Suprapubic skin (tissue), 4 donors: ENCODE data around the gene U2SURP. TPM values are rescaled to one million over a fixed set of nuclear protein-coding genes. Genes with fewer than 3 reads are reported as not detected.

Source experiments
- DNase-seq, 2 donors: peaks; one replicate each; pipeline ENCODE4 v3.0.0-alpha.2; 2019; ENCODE audit warnings: low spot score in 2 of 2
- H3K27ac ChIP-seq: fragments of 200-600 bp; sonication (generic); one replicate; pipeline ENCODE4 v1.5.1; 2019
- H3K27me3 ChIP-seq: fragments of 200-600 bp; sonication (generic); one replicate; pipeline ENCODE4 v1.5.1; 2019
- H3K36me3 ChIP-seq: fragments of 200-600 bp; sonication (generic); one replicate; pipeline ENCODE4 v1.5.1; 2019
- H3K4me1 ChIP-seq: fragments of 200-600 bp; sonication (generic); one replicate; pipeline ENCODE4 v1.5.1; 2019
- H3K4me3 ChIP-seq: fragments of 200-600 bp; sonication (generic); one replicate; pipeline ENCODE4 v1.5.1; 2019; ENCODE audit warnings: mild to moderate bottlenecking
- H3K9me3 ChIP-seq: fragments of 200-600 bp; sonication (generic); one replicate; pipeline ENCODE4 v1.5.1; 2019
- EP300 ChIP-seq: sonication (generic); formaldehyde crosslinking; IDR thresholded peaks from one replicate; pipeline ENCODE4 v1.6.1; 2017; ENCODE audit warnings: antibody characterized with exemption
- POLR2A ChIP-seq, 2 donors: fragments of 450-650 bp; IDR thresholded peaks; one replicate each; pipeline ENCODE4 v1.6.1; 2017; ENCODE audit warnings: antibody characterized with exemption in 2 of 2, mild to moderate bottlenecking in 2 of 2, moderate library complexity in 2 of 2
- POLR2AphosphoS5 ChIP-seq, 3 donors: sonication (generic); formaldehyde crosslinking; IDR thresholded peaks; one replicate each; pipeline ENCODE4 v1.6.1; 2017; ENCODE audit warnings: antibody characterized with exemption in 3 of 3
- WGBS: methylation state at CpG from one replicate; pipeline ENCODE4 v1.1.5; 2018; 5-methylcytosine and 5-hydroxymethylcytosine counted together
- total RNA-seq, 4 donors: library from RNA; depleted of rRNA; stranded (reverse); fragments of >200 nt; gene quantifications; one replicate each; pipeline ENCODE4 v1.1.0, GENCODE V29; 2016
- TF ChIP-seq, protein P1 (sequence below), 2 donors: fragments of 200-600 bp in 1 of 2; fragments of 450-650 bp in 1 of 2; sonication (generic) in 1 of 2; IDR thresholded peaks; one replicate each; pipeline ENCODE4 v1.5.1; 2016 to 2019; ENCODE audit warnings: antibody characterized with exemption in 2 of 2, mild to moderate bottlenecking in 1 of 2, moderate library complexity in 1 of 2

U2SURP gene
- total RNA-seq, 4 donors from 2014 or later: 51.4 to 175 (median 62.1) TPM

DNA sequence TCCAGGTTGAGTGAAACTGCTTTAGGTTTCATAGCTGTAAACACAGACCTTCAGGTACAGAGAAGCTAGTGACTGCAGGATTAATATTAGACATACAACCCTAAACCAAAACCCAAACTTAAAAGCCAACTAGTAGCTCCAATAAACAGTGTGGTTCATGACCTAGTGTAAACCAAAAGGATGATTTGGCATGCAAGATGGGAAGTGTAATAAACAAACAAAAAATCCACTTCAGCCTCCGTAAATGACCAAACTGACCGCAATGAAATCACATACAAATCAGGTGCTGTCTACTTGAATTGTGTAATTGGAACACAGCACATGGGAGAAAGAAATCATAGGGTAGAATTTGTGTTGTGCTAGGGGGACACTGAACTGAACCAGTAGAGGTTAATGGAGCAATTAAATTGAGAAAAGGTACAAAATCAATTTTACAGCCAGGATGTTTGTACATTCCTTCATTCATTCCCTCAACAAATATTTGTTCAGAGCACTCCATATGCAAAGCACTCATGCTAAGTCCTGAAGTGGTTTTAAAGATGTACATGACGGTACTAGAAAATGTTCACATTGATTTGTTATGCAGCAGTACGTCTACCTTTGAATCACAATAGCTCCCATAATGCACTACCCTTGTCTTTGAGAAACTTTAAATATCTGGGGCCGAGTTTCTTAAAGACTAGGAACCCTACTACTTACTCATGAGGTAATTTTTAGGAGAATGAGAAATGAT is 96.8 kb downstream of the U2SURP start:
- Histone ChIP-seq H3K27me3 (no peaks in the 10 kb centered on the region), H3K4me3 (no peak overlapping the region), H3K4me1 (peaks cover 8% of the 10 kb centered on the region), H3K27ac (no peak overlapping the region), H3K9me3 (no peaks in the 10 kb centered on the region), H3K36me3 (no peaks in the 10 kb centered on the region)
- no peak for DNase-seq
- 88% methylated on average over 5 of the region's 5 CpGs for WGBS
- TF ChIP-seq, protein P1, sequence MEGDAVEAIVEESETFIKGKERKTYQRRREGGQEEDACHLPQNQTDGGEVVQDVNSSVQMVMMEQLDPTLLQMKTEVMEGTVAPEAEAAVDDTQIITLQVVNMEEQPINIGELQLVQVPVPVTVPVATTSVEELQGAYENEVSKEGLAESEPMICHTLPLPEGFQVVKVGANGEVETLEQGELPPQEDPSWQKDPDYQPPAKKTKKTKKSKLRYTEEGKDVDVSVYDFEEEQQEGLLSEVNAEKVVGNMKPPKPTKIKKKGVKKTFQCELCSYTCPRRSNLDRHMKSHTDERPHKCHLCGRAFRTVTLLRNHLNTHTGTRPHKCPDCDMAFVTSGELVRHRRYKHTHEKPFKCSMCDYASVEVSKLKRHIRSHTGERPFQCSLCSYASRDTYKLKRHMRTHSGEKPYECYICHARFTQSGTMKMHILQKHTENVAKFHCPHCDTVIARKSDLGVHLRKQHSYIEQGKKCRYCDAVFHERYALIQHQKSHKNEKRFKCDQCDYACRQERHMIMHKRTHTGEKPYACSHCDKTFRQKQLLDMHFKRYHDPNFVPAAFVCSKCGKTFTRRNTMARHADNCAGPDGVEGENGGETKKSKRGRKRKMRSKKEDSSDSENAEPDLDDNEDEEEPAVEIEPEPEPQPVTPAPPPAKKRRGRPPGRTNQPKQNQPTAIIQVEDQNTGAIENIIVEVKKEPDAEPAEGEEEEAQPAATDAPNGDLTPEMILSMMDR (IDR thresholded peaks at IDR 0.05): no peak
- TF ChIP-seq POLR2AphosphoS5 (IDR thresholded peaks at IDR 0.05) (no peak), EP300 (no peak), POLR2A (IDR thresholded peaks at IDR 0.05) (no peak)

DNA sequence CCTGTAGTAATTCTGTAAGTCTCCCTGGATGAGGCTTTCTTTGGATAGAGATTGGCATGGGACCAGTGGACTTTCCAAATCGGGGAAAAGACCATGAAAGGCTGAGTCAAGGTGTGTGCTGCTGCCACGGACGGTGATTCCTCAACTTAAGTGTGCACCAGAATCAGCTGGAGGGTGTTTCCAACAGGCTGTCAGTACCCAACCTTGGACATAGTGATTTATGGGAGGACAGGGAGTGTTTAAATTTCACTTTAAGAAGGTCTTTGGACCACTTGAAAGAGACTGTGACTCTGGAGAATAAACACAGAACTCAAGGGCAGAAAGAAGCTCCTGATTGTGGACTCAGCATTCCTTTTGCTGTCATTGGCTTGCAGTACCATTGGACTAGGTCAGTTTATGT is 97.8 kb downstream of the U2SURP start:
- H3K4me3 ChIP-seq: no peak overlapping the region
- no peaks in the 10 kb centered on the region for H3K27me3 ChIP-seq
- no peaks in the 10 kb centered on the region for H3K36me3 ChIP-seq
- no peak overlapping the region for H3K27ac ChIP-seq
- H3K9me3 ChIP-seq: no peaks in the 10 kb centered on the region
- peaks cover 8% of the 10 kb centered on the region for H3K4me1 ChIP-seq
- WGBS: 56% methylated on average over 3 of the region's 3 CpGs
- no peak for TF ChIP-seq EP300
- no peak for TF ChIP-seq POLR2A (IDR thresholded peaks at IDR 0.05)
- DNase-seq: peak in 1 of 2 donors; percentile 11

DNA sequence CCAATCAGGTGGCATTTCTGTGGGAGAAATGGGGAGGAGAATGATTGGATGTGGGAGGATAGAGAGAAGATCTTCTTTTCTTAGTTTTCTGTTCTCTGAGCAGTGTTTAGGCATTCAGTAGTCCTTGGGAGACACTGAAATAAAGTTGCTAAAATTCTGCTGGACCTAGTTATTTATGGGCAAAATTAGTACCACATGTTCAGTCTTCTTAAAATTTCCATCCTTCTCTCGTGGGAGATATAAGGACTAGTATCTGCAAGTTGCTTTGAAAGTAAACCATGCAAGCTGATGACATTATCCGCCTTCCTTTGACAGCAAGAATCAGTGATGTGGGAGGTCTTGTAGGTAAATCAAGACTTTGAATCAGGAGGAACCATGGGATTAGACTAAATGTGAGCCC is 98.3 kb downstream of the U2SURP start:
- TF ChIP-seq POLR2AphosphoS5 (IDR thresholded peaks at IDR 0.05) (no peak), POLR2A (IDR thresholded peaks at IDR 0.05) (no peak), EP300 (no peak)
- TF ChIP-seq, protein P1 (IDR thresholded peaks at IDR 0.05): no peak
- Histone ChIP-seq H3K27ac (no peak overlapping the region), H3K36me3 (no peaks in the 10 kb centered on the region), H3K4me3 (no peak overlapping the region), H3K9me3 (no peaks in the 10 kb centered on the region), H3K27me3 (no peaks in the 10 kb centered on the region), H3K4me1 (peaks cover 8% of the 10 kb centered on the region)
- 55% methylated on average over 2 of the region's 2 CpGs for WGBS
- no peak for DNase-seq

DNA sequence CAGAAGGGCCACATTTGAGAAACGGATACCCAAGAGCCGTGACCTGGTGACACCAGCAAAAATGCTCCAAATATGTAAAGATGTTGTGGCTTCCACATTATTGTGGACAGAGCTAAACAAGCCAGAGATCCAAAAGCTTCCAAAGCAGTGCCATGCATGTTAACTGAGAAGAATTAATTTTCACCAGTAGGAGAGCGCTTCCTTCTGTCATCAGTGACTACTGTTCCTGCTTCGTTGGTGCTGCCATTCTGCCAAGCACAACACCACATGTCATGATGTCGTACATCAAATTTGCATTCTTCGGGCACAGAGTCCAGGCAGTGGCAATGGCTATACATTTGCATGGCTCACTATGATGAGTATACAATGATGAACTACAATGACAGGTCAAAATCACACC is 99.1 kb downstream of the U2SURP start:
- H3K27ac ChIP-seq: no peak overlapping the region

DNA sequence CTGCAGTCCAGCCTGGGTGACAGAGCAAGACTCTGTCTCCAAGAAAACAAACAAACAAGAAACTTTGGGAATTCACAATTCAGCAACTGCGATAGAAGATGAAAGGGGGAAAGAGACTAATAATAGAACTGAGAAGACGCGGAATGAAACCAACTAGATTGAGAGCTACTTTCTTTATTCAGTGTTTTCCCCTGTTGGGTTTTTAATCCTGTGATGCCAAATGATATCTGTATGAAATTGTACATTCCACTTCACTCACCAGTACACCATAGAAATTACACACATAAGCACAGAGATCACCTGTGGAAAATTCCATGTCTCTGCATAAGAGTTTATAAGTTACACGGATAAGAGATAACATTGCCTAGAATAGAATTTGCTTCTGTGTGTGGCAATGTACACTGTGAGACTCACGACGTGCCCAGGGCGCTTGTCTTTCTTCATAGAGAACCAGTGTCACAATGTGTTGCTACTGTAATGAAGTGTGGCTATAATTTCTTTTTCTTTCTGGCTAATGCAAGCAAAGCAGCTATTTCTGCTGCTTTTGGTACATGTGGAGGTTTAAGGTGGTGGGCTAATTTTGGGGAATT is 100.5 kb downstream of the U2SURP start:
- Histone ChIP-seq H3K36me3 (no peaks in the 10 kb centered on the region), H3K9me3 (no peaks in the 10 kb centered on the region), H3K27ac (no peak overlapping the region), H3K4me1 (peaks cover 8% of the 10 kb centered on the region), H3K4me3 (no peak overlapping the region), H3K27me3 (no peaks in the 10 kb centered on the region)
- DNase-seq: no peak
- WGBS: 94% methylated on average over 7 of the region's 7 CpGs
- TF ChIP-seq POLR2A (IDR thresholded peaks at IDR 0.05) (no peak), EP300 (no peak), POLR2AphosphoS5 (IDR thresholded peaks at IDR 0.05) (no peak)

More for the DNA sequence above, 99.1 kb downstream of the U2SURP start:
- H3K4me3 ChIP-seq: no peak overlapping the region
- TF ChIP-seq, protein P1 (IDR thresholded peaks at IDR 0.05): no peak
- TF ChIP-seq EP300: no peak
- TF ChIP-seq POLR2A (IDR thresholded peaks at IDR 0.05): no peak
- TF ChIP-seq POLR2AphosphoS5 (IDR thresholded peaks at IDR 0.05): no peak
- no peaks in the 10 kb centered on the region for H3K9me3 ChIP-seq
- peaks cover 8% of the 10 kb centered on the region for H3K4me1 ChIP-seq
- peak in 1 of 2 donors; percentile 21 for DNase-seq
- H3K36me3 ChIP-seq: no peaks in the 10 kb centered on the region
- H3K27me3 ChIP-seq: no peaks in the 10 kb centered on the region
- 81% methylated on average over 6 of the region's 6 CpGs for WGBS

DNA sequence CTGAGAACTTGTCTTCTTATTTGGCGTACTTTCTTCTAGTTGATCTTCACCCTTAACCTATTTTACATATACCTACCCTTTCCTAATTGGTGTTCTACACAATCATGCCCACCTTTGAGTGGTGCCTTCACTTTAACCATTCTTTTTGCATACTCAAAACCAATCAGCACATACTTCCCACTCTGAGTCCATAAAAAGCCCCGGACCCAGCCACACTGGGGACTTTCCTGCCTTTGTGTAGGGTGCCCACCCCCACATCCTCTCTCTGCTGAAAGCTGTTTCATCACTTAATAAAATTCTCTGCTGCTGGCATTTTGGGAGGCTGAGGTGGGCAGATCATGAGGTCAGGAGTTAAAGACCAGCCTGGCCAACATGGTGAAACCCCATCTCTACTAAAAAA is 102.3 kb downstream of the U2SURP start:
- Histone ChIP-seq H3K4me3 (no peak overlapping the region), H3K4me1 (peaks cover 8% of the 10 kb centered on the region), H3K27ac (no peak overlapping the region), H3K27me3 (no peaks in the 10 kb centered on the region), H3K36me3 (no peaks in the 10 kb centered on the region), H3K9me3 (no peaks in the 10 kb centered on the region)
- no peak for DNase-seq
- no peak for TF ChIP-seq EP300
- TF ChIP-seq POLR2AphosphoS5 (IDR thresholded peaks at IDR 0.05): no peak
- no peak for TF ChIP-seq POLR2A (IDR thresholded peaks at IDR 0.05)
- TF ChIP-seq, protein P1 (IDR thresholded peaks at IDR 0.05): no peak
- WGBS: 76% methylated on average over 2 of the region's 2 CpGs
